Measurements from ENCODE around the gene TXK.

Gene TXK

GRCh38 chr4:48102303-48102702 is 31.7 kb downstream of the TXK start:
- DNase-seq = no peak

GRCh38 chr4:48100256-48100655 is 33.8 kb downstream of the TXK start:
- DNase-seq = no peak

- DNase-seq = no peak
These were observed 38.6 kb downstream of the TXK start for GRCh38 chr4:48095441-48095840.

GRCh38 chr4:48093991-48094416 is 40.0 kb downstream of the TXK start:
- DNase-seq = peak in 2 of 3 donors; percentile 5 to 9

GRCh38 chr4:48090621-48091020 is 43.4 kb downstream of the TXK start:
- DNase-seq = no peak

- DNase-seq = no peak
These were observed 48.0 kb downstream of the TXK start for GRCh38 chr4:48085821-48086589.

GRCh38 chr4:48082956-48083355 is 51.1 kb downstream of the TXK start:
- DNase-seq = no peak

- no peak for DNase-seq
These were observed 52.9 kb downstream of the TXK start for GRCh38 chr4:48081196-48081595.

- no peak for DNase-seq
These were observed 54.1 kb downstream of the TXK start for GRCh38 chr4:48079972-48080391.

- DNase-seq = no peak
These were observed 55.0 kb downstream of the TXK start for GRCh38 chr4:48078862-48079655.

GRCh38 chr4:48078425-48078824 is 55.6 kb downstream of the TXK start:
- no peak for DNase-seq

GRCh38 chr4:48074657-48075056 is 59.4 kb downstream of the TXK start:
- no peak for DNase-seq

GRCh38 chr4:48073567-48074103 is 60.4 kb downstream of the TXK start:
- no peak for DNase-seq

GRCh38 chr4:48071191-48071590 is 62.9 kb downstream of the TXK start:
- DNase-seq = no peak

GRCh38 chr4:48069026-48069425 is 65.0 kb downstream of the TXK start:
- no peak for DNase-seq

GRCh38 chr4:48068182-48068581 is 65.9 kb downstream of the TXK start:
- DNase-seq = no peak

- no peak for DNase-seq
These were observed 66.5 kb downstream of the TXK start for GRCh38 chr4:48067536-48067935.

- no peak for DNase-seq
These were observed 68.4 kb downstream of the TXK start for GRCh38 chr4:48065587-48066052.

GRCh38 chr4:48064349-48064748 is 69.7 kb downstream of the TXK start:
- no peak for DNase-seq

- DNase-seq = no peak
These were observed 75.2 kb downstream of the TXK start for GRCh38 chr4:48058617-48059530.

GRCh38 chr4:48051078-48051477 is 83.0 kb downstream of the TXK start:
- DNase-seq = no peak

GRCh38 chr4:48049483-48049882 is 84.6 kb downstream of the TXK start:
- DNase-seq = peak in 1 of 3 donors; percentile 6

GRCh38 chr4:48047896-48048295 is 86.2 kb downstream of the TXK start:
- peak in 1 of 3 donors; percentile 8 for DNase-seq
